HCT116 (cell line): ENCODE results near the gene CA7. TPM values are rescaled to one million over a fixed set of nuclear protein-coding genes. Genes with fewer than 3 reads are reported as not detected.

Experiments used
- ATAC-seq: fragments of 200-7000 bp; cut with Tn5 transposase; 2 replicates; pipeline ENCODE4 v1.9.1; 2020; ENCODE audit warnings: mild to moderate bottlenecking, moderate library complexity
- BruUV-seq: library from RNA; stranded (reverse); fragments of 400-500 nt; replicated peaks from 2 replicates; lab custom pipeline; 2021; lab: Mats Ljungman, UMichigan
- CTCF ChIA-PET: fragments of 300-600 bp; sonication (Branson Sonifier 250); formaldehyde crosslinking; loops from one replicate; lab custom pipeline; 2021; ENCODE audit warnings: antibody characterized with exemption; lab: Charles Lee
- POLR2A ChIA-PET: fragments of 300-600, 350-600 bp; sonication (Branson Sonifier 250); formaldehyde crosslinking; loops from one replicate; lab custom pipeline; 2021; ENCODE audit warnings: antibody characterized with exemption; lab: Charles Lee
- RAD21 ChIA-PET, 2 experiments: fragments of 300-600 bp; sonication (Branson Sonifier 250); formaldehyde crosslinking; loops; one replicate each; lab custom pipeline; 2023; ENCODE audit warnings: low total read pairs in 2 of 2; ENCODE audit not compliant: uncharacterized antibody in 2 of 2, unreplicated experiment in 2 of 2, low non-redundant PET in 1 of 2; lab: Charles Lee
- DNase-seq: peaks from one replicate; pipeline ENCODE4 v3.0.0-alpha.2; 2010; ENCODE audit warnings: low read depth, low spot score
- H2AFZ ChIP-seq: fragments of 200-600 bp; shearing (Covaris generic), sonication (generic); 2 replicates; pipeline ENCODE4 v1.6.1; 2017; ENCODE audit warnings: low read depth, mixed run types, mixed read lengths, antibody characterized with exemption, low read length; ENCODE audit not compliant: poor library complexity, severe bottlenecking
- H3K27ac ChIP-seq: 2 replicates; pipeline ENCODE4 v1.5.1; 2012; ENCODE audit warnings: low read depth, low read length
- H3K27me3 ChIP-seq: fragments of 200-600 bp; sonication (generic); 2 replicates; pipeline ENCODE4 v1.6.1; 2016; ENCODE audit warnings: mixed run types, low read length, mixed read lengths; ENCODE audit not compliant: insufficient read depth
- H3K36me3 ChIP-seq, 2 experiments: fragments of 200-500 bp in 1 of 2; fragments of 200-600 bp in 1 of 2; sonication (Bioruptor generic) in 1 of 2; sonication (generic) in 1 of 2; 2 replicates each; pipeline versions ENCODE4 v1.5.1 to v1.6.1; 2014 to 2016; ENCODE audit warnings: low read length in 2 of 2, inconsistent platforms in 1 of 2, mixed read lengths in 1 of 2, mixed run types in 1 of 2; ENCODE audit not compliant: insufficient read depth in 2 of 2, control insufficient read depth in 1 of 2
- H3K4me1 ChIP-seq, 2 experiments: fragments of 200-600 bp in 1 of 2; sonication (generic) in 1 of 2; 2 replicates each; pipeline versions ENCODE4 v1.5.1 to v1.6.1; 2012 to 2017; ENCODE audit warnings: low read length in 2 of 2, inconsistent platforms in 1 of 2, mild to moderate bottlenecking in 1 of 2, mixed read lengths in 1 of 2, mixed run types in 1 of 2, moderate library complexity in 1 of 2; ENCODE audit not compliant: insufficient read depth in 2 of 2, control insufficient read depth in 1 of 2
- H3K4me2 ChIP-seq: fragments of 200-600 bp; sonication (generic); 2 replicates; pipeline ENCODE4 v1.6.1; 2017; ENCODE audit warnings: mixed run types, low read length, mixed read lengths
- H3K4me3 ChIP-seq, 2 experiments: fragments of 200-600 bp in 1 of 2; sonication (generic) in 1 of 2; replicated peaks in 1 of 2; 2 replicates each; pipeline ENCODE4 v1.5.1; 2011 to 2016; ENCODE audit warnings: low read length in 2 of 2, control low read depth in 1 of 2, low read depth in 1 of 2, mild to moderate bottlenecking in 1 of 2, mixed read lengths in 1 of 2, mixed run types in 1 of 2
- H3K79me2 ChIP-seq: fragments of 200-600 bp; sonication (generic); 2 replicates; pipeline ENCODE4 v1.6.1; 2017; ENCODE audit warnings: mild to moderate bottlenecking, mixed run types, low read length, moderate library complexity, mixed read lengths; ENCODE audit not compliant: insufficient read depth
- H3K9ac ChIP-seq: fragments of 200-600 bp; sonication (generic); 2 replicates; pipeline ENCODE4 v1.6.1; 2016; ENCODE audit warnings: low read length, mixed read lengths
- H3K9me2 ChIP-seq: fragments of 200-600 bp; sonication (generic), shearing (Covaris generic); 2 replicates; pipeline ENCODE4 v1.6.1; 2017; ENCODE audit warnings: mixed run types, mild to moderate bottlenecking, moderate library complexity; ENCODE audit not compliant: insufficient read depth
- H3K9me3 ChIP-seq, 2 experiments: fragments of 200-500 bp in 1 of 2; fragments of 200-600 bp in 1 of 2; sonication (Bioruptor generic) in 1 of 2; sonication (generic) in 1 of 2; 2 replicates each; pipeline ENCODE4 v1.6.1; 2014 to 2017; ENCODE audit warnings: low read length in 2 of 2, mixed read lengths in 2 of 2, inconsistent platforms in 1 of 2, low read depth in 1 of 2, mild to moderate bottlenecking in 1 of 2, mixed run types in 1 of 2, moderate library complexity in 1 of 2; ENCODE audit not compliant: control insufficient read depth in 1 of 2, insufficient read depth in 1 of 2
- H4K20me1 ChIP-seq: fragments of 200-600 bp; sonication (generic), shearing (Covaris generic); 2 replicates; pipeline ENCODE4 v1.6.1; 2017; ENCODE audit warnings: mixed run types, mild to moderate bottlenecking, moderate library complexity; ENCODE audit not compliant: insufficient read depth
- EGR1 ChIP-seq: IDR thresholded peaks from 2 replicates; pipeline ENCODE4 v1.6.1; 2012; ENCODE audit warnings: low read depth
- EZH2phosphoT487 ChIP-seq: fragments of 200-600 bp; IDR thresholded peaks from 2 replicates; pipeline ENCODE4 v1.6.1; 2018; ENCODE audit warnings: antibody characterized with exemption, borderline replicate concordance
- POLR2AphosphoS5 ChIP-seq: IDR thresholded peaks from 2 replicates; pipeline ENCODE4 v1.6.1; 2011; ENCODE audit warnings: mild to moderate bottlenecking, low read depth, low read length, moderate library complexity
- RAD21 ChIP-seq: IDR thresholded peaks from 2 replicates; pipeline ENCODE4 v1.6.1; 2012; ENCODE audit warnings: low read depth, mild to moderate bottlenecking
- SIN3A ChIP-seq: IDR thresholded peaks from 2 replicates; pipeline ENCODE4 v1.6.1; 2012; ENCODE audit warnings: low read depth
- SRF ChIP-seq: IDR thresholded peaks from 2 replicates; pipeline ENCODE4 v1.6.1; 2012; ENCODE audit warnings: low read depth
- TCF7L2 ChIP-seq: IDR thresholded peaks from 2 replicates; pipeline ENCODE4 v1.7.0; 2011; ENCODE audit warnings: borderline replicate concordance, inconsistent platforms; ENCODE audit not compliant: insufficient read depth, insufficient read length; ENCODE audit errors: extremely low read depth
- YY1 ChIP-seq: IDR thresholded peaks from 2 replicates; pipeline ENCODE4 v1.6.1; 2011; ENCODE audit warnings: low read length, low read depth, moderate library complexity, mild to moderate bottlenecking; ENCODE audit not compliant: insufficient replicate concordance; ENCODE audit errors: extremely low read depth
- ZFX ChIP-seq: fragments of 450-650 bp; IDR thresholded peaks from 2 replicates; pipeline ENCODE4 v1.6.1; 2017
- intact Hi-C: fragments of 100-400 bp; cut with micrococcal nuclease; formaldehyde crosslinking; loops from 2 replicates; pipeline ENCODE4 v1.10.0; 2022
- total RNA-seq: library from RNA; stranded (reverse); gene quantifications from one replicate; pipeline ENCODE4 v1.2.1, GENCODE V29; 2021; ENCODE audit not compliant: unreplicated experiment
- TF ChIP-seq, protein P1 (sequence below), 3 experiments: fragments of 200-600 bp in 1 of 3; sonication (generic) in 1 of 3; IDR thresholded peaks in 2 of 3; conservative IDR thresholded peaks in 1 of 3; 2 replicates each; pipeline ENCODE4 v1.5.1; 2012 to 2017; ENCODE audit warnings: low read depth in 2 of 3, low read length in 2 of 3, antibody characterized with exemption in 1 of 3, borderline replicate concordance in 1 of 3, control low read depth in 1 of 3, mild to moderate bottlenecking in 1 of 3, mixed read lengths in 1 of 3, mixed run types in 1 of 3, moderate library complexity in 1 of 3; ENCODE audit not compliant: insufficient read depth in 1 of 3
- TF ChIP-seq, protein P2 (sequence below): IDR thresholded peaks from 2 replicates; pipeline ENCODE4 v1.6.1; 2012

The CA7 gene
- total RNA-seq, 1 experiment from 2014 or later = not detected

DNA sequence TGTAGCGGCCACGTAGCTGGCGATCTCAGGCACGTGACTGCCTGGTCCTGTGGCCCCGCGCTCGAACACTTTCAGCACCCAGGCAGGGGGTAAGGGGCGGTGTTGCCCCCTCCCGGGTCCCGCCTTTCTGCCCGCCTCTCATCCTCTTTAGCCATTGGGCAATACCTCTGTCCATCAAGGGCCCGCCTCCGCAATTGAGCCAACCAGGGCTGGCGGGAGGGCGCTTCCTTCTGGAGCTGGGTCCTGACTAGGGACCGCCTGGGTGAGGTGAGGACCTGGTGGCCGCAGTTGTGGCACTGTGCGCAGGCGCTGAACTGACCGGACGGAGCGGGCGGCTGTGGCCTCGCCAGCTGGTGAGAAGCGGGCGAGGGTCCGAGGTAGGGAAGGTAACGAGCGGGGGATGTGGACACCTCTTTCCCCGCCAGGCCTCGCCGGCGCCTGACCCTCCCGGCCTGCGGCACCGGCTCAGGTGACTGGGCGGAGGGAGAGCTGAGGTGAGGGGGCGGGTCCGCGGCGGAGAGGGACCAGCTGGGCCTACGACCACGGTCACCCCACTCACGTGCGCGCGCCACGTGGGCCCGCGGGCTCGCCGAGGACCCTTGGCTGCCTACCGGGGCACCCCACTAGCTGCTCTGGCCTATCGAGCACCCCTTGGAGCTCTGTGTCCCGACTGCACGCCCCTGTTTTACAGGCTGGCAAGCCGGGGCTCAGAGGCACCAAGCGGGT is 36.2 kb downstream of the CA7 start, which contains the start of gene PDP2 (continued):
- TF ChIP-seq ZFX = peak; percentile 82
- TF ChIP-seq YY1 = peak; percentile 52
- no peak for TF ChIP-seq EZH2phosphoT487
- peak; percentile 84 for TF ChIP-seq SIN3A

DNA sequence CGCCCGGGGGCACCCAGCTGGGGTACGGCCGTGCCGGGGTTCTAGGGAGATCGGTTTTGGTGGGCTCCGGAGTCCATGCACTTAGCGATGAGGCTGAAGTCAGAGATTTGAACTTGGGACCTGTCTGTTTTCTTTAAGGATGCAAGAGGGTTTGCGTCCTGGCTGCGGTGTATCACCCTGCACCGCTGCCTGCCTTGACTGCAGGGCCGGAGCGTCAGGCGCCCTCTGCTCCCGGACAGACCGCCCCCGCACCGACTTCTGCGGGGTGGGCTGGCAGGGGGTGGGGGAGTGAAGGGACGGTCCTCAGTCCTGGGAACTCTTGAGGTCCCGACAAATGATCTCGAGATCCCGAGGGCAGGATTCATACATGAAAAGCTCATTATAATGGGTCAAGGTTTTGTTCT is 36.8 kb downstream of the CA7 start:
- peak overlapping the region; percentile 87 to 95 for H3K4me3 ChIP-seq
- peak overlapping the region; percentile 81 for H3K9ac ChIP-seq
- intact Hi-C loops = no loop called here
- H3K79me2 ChIP-seq = peaks cover 23% of the 10 kb centered on the region; the same call in 1 of the 2 replicates
- DNase-seq (no peak), ATAC-seq (peak; percentile 24)
- H3K4me1 ChIP-seq = peaks cover 10 to 15% of the 10 kb centered on the region in 2 experiments
- H3K27ac ChIP-seq = peak overlapping the region; percentile 82
- peak overlapping the region; percentile 98 for H3K4me2 ChIP-seq
- CTCF ChIA-PET = interaction anchor here (0.9 to 2.1 kb wide), 9 partner anchors 11 to 274 kb away, joined by 3 to 20 read pairs (median 6); partner anchors contain the start of genes CES3 and NAE1
- POLR2A ChIA-PET = interaction anchor here (0.8 to 1.2 kb wide), 4 partner anchors 8 to 474 kb away, joined by 3 read pairs; no protein-coding TSS in a partner anchor
- RAD21 ChIA-PET = interaction anchor here (0.6 kb wide), 3 partner anchors 9 to 83 kb away, joined by 4 to 6 read pairs (median 5); no protein-coding TSS in a partner anchor
- H3K27me3 ChIP-seq = no peaks in the 10 kb centered on the region
- no TSS peak for BruUV-seq
- no peaks in the 10 kb centered on the region for H3K9me2 ChIP-seq
- H3K9me3 ChIP-seq = no peaks in the 10 kb centered on the region
- no peaks in the 10 kb centered on the region for H4K20me1 ChIP-seq
- TF ChIP-seq ZFX (peak; percentile 47), SRF (no peak)
- H3K36me3 ChIP-seq = peaks cover 12 to 19% of the 10 kb centered on the region in 2 experiments; a peak in 3 of 4 replicates
- no peak overlapping the region for H2AFZ ChIP-seq

DNA sequence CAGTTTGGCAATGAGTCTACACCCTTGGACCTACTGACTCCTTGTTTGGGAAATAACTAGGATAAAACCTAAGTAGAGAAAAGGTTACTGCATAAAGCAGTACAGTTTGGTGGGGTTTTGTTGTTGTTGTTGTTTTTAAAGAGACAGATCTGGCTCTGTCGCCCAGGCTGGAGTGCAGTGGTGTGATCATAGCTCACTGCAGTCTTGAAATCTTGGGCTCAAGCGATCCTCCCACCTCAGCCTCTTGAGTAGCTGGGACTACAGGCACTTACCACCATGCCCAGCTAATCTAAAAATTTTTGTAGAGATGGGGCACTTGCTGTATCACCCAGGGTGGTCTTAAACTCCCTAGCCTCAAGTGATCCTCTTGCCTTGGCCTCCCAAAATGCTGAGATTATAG is 37.3 kb downstream of the CA7 start:
- CTCF ChIA-PET = interaction anchor here (0.9 to 2.1 kb wide), 6 partner anchors 11 to 141 kb away, joined by 3 to 20 read pairs (median 8); partner anchors contain the start of gene NAE1
- peaks cover 23% of the 10 kb centered on the region; the same call in 1 of the 2 replicates for H3K79me2 ChIP-seq
- BruUV-seq = no TSS peak
- RAD21 ChIA-PET = no interaction called here
- H3K4me3 ChIP-seq = peak overlapping the region; percentile 87 to 95
- peaks cover 10 to 15% of the 10 kb centered on the region in 2 experiments for H3K4me1 ChIP-seq
- H3K27ac ChIP-seq = no peak overlapping the region
- no peak for DNase-seq
- no peak overlapping the region for H2AFZ ChIP-seq
- peak overlapping the region; percentile 98 for H3K4me2 ChIP-seq
- H4K20me1 ChIP-seq = no peaks in the 10 kb centered on the region
- POLR2A ChIA-PET = interaction anchor here (0.8 kb wide), 1 partner anchor 9 kb away, joined by 3 read pairs; no protein-coding TSS in a partner anchor
- no peak for ATAC-seq
- H3K9me3 ChIP-seq = no peaks in the 10 kb centered on the region
- no peaks in the 10 kb centered on the region for H3K27me3 ChIP-seq
- intact Hi-C loops = no loop called here
- peaks cover 12 to 21% of the 10 kb centered on the region in 2 experiments; a peak in 3 of 4 replicates for H3K36me3 ChIP-seq
- H3K9ac ChIP-seq = peak overlapping the region; percentile 81
- H3K9me2 ChIP-seq = no peaks in the 10 kb centered on the region
- TF ChIP-seq, protein P1, sequence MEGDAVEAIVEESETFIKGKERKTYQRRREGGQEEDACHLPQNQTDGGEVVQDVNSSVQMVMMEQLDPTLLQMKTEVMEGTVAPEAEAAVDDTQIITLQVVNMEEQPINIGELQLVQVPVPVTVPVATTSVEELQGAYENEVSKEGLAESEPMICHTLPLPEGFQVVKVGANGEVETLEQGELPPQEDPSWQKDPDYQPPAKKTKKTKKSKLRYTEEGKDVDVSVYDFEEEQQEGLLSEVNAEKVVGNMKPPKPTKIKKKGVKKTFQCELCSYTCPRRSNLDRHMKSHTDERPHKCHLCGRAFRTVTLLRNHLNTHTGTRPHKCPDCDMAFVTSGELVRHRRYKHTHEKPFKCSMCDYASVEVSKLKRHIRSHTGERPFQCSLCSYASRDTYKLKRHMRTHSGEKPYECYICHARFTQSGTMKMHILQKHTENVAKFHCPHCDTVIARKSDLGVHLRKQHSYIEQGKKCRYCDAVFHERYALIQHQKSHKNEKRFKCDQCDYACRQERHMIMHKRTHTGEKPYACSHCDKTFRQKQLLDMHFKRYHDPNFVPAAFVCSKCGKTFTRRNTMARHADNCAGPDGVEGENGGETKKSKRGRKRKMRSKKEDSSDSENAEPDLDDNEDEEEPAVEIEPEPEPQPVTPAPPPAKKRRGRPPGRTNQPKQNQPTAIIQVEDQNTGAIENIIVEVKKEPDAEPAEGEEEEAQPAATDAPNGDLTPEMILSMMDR (IDR thresholded peaks at IDR 0.05 in 2 of 3, conservative IDR thresholded peaks at IDR 0.05 in 1 of 3; ENCODE audit: borderline replicate concordance in 1 of 3, insufficient read depth in 1 of 3, low read depth in 2 of 3, low read length in 2 of 3) = no peak
- TF ChIP-seq, protein P2, sequence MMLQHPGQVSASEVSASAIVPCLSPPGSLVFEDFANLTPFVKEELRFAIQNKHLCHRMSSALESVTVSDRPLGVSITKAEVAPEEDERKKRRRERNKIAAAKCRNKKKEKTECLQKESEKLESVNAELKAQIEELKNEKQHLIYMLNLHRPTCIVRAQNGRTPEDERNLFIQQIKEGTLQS = no peak
- TF ChIP-seq EGR1 (no peak), POLR2AphosphoS5 (no peak), TCF7L2 (no peak), YY1 (no peak), RAD21 (no peak)
